ELR (cell line): Measurements from ENCODE around the gene CINP.

Experiments
- DNase-seq: peaks from one replicate; pipeline ENCODE4 v3.0.0-alpha.2; 2015; ENCODE audit warnings: low read depth

The CINP gene

DNA sequence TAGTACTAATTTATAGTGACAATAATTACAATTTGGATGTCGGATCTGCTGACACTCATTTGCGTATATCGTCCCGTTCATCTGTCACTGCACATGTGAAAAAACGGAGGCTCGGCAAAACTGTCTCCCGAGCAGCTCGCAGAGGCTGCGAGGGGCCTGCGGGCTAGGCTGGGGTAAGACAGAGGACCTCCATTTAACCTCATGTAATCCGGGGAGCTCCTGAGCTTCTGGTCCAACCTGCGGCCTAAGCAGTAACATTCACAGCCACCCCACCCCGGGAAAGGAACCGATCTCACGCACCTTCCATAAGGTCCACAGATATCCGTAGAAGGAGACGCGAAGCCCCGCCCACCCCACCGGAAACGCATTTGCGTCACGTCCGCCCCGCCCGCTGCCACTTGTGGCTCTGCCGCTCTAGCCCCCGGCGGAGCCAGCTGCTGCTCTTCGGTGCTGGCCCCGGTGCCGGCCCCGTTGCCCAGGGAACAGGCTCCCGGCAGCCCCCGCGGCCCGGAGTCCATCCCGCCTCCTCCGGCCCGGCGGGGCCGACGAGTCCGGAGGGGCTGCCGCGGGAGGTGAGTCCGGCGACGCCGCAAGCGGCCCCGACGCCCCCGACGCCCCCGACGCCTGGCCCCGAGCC is at the start of gene CINP, which contains the start of gene TECPR2:
Gene CINP, minus strand, starts transcription at position 346 of the 637 bp plus-strand sequence. Its CDS starts 39 bp downstream, at position 307.
Gene TECPR2, plus strand, starts transcription at position 397 of the 637 bp plus-strand sequence. CDS start 13,781 bp downstream, outside the sequence.
- DNase-seq, result peak; percentile 99

DNA sequence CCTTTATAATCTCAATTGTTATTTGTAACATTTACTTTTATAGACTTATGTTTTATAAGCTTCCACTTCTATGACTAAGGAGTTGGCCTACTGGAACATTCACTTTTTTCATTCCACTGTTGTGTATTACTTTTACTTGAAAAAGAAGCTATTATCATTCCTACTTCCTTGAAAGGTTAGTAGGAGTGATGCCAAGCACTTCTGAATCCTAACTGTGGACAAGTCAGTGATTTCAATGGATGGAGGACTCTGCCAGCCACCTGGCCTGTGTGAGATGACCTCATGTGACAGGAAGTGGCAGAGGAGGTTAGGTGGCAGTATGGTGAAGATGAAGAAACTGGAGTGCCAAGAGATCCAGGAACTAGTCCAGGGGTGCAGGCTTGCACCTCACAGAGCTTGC is 46.0 kb upstream of the CINP start:
- no peak for DNase-seq

DNA sequence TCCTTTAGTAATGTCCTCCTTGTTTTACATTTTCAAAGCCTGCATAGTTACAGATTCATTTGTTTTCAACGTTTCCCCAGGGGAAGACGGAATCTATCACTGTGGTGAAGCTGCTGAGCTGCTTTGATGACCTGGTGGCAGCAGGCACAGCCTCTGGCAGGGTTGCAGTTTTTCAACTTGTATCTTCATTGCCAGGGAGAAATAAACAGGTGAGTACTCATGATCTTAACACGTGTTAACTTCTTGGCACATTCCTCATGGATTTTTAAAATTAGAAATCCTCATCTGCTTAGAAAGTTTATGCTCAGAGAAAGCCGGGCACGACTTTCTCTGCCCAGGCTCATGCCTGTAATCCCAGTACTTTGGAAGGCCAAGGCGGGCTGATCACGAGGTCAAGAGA is 44.6 kb upstream of the CINP start:
- DNase-seq, result no peak

DNA sequence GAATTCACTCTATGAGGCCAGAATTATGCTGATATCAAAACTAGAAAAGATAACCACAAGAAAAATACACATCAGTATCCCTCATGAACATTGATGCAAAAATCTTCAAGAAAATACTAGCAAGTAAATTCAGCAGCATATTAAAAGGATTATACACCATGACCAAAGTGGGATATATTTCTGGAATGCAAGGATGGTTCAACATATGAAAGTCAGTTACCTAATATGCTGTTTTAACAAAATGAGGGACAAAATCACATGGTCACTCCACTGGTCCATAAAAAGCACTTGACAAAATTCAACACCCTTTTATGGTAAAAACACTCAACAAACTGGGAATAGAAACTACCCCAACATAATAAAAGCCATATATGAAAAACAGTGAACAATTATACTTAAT is 40.3 kb upstream of the CINP start:
- DNase-seq, result no peak

DNA sequence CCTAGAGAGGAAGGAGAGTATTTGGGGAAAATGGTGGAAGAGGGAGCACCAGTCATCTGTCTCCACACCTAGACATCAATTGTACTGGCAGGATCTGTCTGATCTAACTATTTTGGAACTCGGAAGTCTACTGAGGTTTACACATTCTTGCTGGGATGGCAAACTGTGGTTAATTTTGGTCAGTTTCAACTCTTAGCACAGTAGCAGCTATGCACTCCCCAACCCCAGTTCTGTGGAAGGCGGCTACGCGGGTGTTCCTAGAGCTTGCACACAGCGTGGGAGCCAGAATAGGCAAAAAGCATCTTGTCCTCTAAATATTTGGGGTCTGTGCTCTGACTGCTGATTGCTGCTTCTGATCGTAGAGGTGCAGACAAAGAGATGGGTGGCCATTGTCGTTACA is 33.8 kb upstream of the CINP start:
- DNase-seq, result no peak

DNA sequence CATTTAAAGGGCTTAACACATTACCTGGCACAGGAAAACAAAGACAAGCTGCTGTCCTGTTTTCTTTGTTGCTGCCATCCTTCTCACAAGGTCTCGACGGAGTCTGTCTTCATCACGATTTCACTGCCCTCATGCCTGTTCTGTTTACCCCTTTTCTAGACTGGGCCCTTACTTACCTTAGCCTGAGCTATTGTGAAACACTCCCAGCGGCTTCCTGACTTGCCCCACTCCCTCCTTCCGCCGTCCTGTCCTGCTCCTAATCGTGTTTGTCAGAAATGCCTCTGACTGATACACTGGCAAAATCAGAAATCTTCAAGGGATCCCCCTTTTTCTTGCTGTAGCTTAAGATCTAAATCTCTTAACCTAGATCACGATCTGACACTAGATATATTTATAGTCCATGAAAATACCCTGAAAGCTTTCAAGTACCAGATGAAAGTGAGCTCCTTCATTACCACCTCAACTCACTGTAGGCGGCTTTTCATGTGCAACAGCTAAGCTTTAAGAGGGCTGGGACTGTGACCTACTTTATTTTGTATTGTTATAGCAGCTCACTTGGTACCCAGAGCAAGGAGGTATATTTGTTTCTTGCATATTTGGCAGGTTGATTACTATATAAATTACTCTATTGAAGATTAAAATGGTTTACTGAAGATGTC is 32.2 kb upstream of the CINP start:
- no peak for DNase-seq

DNA sequence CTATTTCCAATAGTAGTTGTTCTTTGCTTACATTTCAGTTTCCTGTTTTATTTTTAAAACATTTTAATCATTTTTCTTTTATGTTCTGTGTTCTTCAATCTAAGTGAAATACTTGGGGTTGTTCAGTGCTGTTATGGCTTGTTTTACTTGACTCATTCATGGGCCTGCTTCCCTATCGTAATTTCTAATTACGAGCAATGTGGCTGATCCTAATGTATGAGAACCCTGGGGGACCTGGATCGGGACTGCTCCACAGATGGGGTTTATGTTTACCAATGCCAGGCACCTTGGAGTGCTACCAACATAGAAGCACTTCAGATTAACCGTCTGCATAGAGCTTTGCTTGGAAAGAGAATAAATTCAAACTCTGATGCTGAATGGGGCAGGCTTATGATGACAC is 29.8 kb upstream of the CINP start:
- DNase-seq, result no peak

DNA sequence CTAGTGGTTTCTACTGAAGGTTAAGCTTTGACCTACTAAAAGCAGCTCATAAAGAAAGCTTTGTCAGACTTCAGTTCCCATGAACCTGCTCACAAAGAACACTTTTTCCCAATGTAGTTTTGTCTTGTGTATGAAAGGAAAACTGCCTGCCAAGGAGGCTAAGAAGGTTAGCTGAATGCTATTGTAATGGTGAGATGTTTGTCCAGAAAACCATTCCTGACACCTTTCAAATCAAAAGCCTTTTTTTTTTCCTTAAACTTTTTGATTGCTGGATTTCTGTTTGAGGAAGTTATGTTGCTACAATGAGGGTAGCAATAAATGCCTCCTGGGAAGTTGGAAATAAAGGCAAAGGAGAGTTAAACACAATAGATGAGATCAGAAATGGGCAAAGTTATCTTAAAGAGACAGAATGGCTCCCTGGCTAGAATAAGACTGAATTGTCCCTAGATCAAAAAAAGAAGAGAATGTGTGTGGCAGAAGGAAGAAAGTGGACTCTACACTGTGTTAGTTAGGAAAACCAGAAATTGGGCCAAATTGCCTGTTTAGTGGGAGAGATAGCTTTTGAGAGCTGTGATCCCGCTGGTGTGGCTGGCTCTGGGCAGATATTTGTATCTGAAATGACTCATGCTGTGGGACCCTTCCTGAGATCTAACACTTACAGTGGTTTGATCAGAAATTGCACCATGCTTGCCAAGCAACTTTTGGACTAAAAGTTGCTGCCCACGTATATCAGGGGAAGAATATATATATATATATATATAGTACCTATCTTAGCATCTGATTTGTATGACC is 27.6 kb upstream of the CINP start:
- peak; percentile 45 for DNase-seq

DNA sequence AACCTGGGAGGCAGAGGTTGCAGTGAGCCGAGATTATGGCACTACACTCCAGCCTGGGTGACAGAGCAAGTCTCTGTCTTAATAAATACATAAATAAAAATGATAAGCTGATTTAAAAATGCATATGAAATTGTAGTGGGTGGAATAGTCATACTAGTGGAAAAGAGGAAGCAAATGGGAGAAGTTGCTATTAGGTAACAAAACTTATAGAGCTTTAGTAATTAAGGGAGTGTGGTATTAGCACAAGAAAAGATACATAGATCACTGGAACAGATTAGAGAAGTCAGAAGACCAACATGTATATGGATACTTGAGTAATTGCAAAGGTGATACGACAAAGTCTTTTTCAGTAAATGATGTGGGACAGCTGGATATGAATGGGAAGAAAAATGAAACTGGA is 26.6 kb upstream of the CINP start:
- no peak for DNase-seq

DNA sequence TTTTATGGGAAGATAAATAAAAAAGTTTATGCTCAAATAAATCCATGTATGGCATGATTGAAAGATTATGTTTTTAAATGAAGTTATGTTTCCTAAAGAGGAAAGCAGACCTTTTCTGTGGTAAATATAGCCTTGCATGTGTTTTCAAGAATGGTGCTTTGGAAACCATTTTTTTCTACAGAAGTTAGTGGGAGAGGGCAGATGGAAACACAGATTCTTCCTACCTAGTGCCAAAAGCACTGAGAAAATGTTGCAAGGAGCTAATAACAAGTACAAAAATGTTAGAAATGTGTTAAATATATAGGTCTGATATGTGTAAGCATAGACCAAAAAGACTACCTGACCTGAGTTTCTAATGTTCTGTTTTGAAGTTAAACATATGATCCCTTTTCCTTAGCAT is 24.4 kb upstream of the CINP start:
- no peak for DNase-seq

DNA sequence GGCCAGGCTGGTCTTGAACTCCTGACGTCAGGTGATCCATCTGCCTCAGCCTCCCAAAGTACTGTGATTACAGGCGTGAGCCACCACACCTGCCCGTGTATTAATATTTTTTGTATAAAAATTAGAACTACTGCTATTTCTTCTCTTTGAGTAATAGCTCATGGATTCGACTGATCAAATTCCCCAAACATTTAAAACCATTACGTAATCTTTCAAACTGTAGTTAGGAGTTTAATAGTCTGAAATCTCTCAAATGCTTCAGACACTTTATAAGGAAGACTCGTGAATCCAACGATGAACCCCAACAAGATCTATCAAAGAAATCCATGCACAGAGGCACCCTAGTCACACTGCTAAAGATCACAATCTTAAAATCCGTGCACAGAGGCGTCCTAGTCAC is 16.1 kb upstream of the CINP start:
- no peak for DNase-seq

DNA sequence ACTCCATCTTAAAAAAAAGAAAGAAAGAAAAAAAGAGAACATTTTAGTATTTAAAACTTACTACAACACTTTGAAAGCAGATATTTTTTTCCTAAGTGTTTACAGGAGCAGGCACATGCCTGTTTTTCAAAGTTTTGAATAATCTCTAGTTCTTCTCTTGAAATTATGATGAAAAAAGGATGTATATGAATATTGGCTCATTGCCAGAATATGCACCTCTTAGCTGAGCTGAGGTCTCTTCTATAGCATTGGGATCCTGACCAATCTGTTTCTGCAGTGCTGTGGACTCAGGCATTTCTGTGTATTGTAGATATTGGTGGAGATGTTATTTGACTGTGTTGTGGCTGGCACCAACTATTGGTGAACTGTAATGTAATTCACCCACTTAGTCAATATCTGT is 15.0 kb upstream of the CINP start:
- no peak for DNase-seq

DNA sequence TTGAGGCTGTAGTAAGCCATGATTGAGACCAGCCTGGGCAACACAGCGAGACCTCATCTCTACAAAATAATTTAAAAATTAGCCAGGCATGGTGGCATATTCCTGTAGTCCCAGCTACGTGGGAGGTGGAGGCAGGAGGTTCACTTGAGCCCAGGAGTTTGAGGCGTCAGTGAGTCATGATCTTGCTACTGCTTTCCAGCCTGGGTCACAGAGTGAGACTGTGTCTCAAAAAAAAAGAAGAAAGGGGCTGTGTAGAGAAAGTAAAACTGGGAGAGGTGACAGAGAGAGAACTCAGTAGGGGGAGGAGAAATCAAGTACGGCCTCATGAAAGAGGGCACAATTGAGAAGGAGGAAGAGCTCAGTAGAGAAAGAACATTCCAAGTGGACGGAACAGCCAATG is 12.4 kb upstream of the CINP start:
- DNase-seq, result no peak

DNA sequence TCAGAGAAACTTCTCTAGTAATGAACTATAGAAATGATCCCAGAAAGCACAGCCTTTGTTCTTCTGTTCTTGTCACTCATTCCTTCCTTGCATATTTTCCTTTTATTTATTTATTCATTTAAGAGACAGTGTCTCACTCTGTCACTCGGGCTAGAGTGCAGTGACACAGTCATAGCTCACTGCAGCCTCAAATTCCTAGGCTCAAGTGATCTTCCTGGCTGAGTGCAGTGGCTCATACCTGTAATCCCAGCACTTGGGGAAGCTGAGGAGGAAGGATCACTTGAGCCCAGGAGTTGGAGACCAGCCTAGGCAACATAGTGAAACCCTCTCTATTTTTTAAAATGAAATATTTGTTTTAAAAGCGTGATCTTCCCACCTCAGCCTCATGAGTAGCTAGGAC is 11.6 kb upstream of the CINP start:
- DNase-seq, result peak; percentile 20

DNA sequence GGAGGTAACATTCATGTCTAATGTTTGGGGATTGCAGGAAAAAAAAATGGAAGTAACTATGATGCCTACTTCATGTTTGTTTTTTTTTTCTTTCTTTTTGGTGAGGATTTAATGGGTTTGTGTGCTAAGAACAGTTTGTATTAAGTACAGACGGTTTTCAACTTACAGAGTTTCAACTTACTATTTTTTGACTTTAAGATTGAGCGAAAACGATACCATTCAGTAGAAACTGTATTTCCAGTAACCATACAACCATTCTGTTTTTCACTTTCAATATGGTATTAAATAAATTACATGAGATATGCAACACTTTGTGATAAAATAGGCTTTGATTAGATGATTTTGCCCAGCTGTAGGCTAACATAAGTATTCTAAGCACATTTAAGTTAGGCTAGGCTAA is 10.4 kb upstream of the CINP start:
- DNase-seq, result no peak

DNA sequence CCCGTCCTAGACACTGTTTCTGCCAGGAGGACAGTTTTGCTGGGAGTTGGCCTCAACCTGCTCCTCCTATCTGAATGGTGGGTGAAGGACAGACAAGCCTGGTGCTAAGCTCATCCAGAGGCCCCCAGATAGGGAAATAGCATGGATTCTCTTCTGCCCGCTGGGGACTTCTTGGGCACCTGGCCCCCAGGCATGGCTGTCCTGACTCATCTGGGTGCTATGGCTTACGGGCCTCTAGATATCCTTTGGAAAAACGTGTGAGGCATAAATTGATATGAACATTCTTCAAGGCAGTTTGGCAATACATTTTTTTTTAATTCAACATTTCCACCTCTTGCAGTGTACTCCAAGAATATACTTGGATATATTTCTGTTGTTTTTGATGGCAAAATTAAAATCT is 8.7 kb upstream of the CINP start:
- peak; percentile 58 for DNase-seq

DNA sequence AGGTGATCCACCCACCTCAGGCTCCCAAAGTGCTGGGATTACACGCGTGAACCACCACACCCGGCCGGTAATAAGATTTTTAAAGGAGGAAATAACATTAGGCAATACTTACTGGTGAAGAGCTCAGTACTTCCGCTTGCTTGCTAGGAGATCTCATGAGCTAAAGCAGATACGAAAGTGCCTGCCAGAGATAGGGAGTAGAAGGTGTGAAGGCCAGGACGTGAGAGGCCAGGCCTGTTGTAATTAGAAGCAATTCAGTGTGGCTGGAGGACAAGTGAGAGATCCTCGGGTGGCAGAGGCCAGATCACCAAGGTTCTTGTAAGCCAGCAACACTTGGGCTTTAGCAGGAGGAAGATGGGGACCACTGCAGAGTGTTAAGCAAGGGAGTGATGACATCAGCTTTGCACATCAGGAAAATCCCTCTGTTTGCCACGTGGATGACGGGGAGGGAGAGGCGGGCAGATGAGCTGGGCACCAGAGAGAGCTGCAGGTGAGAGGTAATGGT is 7.7 kb upstream of the CINP start:
- peak; percentile 32 for DNase-seq

DNA sequence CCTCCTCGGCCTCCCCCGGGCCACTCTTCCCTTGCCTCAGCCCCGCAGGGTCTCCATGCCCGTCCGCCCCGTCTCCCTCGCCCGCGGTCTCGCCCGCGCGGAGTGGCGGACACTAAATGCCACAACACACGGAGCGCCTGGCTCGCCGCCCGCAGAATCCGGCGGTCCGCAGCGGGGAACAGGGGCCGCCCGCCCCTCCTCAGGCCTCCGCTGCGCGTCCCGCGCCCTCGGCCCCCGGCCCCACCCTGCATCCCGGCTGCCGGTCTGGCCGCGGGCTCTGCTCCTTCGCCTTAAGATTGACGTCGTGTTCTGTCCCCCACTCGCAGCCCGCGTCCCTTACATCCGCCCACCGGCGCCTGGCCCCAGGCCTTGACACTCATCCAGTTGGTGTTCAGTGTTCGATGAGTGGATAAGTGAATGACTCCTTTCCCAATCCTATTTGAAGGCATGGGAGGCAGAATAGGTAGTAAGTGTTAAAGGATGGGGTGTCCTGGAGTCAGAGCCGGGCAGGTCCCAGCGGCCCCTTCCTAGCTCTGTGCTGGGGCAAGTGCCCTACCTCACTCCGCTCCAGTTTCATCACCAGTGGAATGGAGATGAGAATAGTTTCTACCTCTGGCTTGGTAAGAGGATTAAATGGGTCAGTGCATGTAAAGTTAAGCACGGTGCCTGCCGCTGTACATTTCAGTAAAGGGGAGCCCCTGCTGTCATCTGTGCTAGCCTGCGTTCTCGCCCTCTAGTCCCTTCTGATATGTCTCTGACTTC is 673 bp upstream of the CINP start:
- DNase-seq, result peak; percentile 91

DNA sequence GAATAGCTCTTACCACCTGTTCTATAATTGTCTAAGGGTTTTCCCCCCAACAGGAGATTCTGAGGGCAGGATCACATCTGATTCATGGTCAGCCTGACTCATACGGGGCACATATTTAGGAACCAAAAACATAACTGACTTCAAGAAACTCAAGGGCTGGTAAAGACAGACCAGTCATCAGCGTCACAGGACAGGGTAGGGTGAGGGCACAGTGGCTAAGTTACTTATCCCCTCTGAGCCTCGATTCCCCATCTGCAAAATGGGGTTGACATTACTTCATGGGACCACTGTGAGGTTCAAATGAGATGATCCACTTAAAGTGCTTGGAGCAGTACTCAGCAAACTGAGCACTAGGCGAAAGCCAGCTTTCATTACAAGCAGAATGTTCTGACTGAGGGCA is 606 bp downstream of the CINP start:
- peak; percentile 72 for DNase-seq

DNA sequence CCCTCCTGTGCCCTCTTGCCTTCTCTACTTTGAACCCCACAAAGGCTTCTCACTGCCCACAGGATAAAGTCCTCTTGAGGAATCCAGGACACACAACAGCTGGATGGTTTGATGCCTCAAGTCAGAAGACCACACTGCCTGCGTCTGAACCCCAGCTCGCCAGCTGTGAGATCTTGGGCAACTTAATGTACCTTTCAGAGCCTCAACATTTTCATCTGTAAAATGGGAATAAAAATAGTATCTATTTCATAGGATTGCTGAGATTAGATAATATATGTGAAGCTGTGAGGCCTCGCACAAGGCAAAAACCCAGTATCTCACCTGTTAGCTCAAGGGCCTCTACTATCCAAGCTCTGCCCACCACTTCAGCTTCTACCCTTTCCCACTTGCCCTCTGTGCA is 2.3 kb downstream of the CINP start:
- DNase-seq, result no peak

DNA sequence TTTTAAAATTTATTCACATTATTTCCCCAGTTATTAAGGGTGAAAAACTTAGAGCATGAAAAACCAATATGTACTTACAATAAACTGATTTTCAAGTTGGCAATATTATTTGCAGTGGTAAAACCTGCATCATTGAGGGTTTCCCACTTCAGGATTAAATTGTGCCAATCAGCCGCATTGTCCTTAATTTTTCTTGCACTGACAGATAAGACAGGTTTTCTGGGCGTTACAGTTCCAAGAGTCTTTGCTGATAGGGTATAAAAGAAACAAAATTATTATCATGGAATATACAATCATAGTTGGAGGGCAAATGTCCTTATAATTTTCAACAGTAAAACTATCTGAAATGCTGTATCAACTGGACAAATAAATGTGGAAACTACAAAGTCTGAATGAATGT is 3.3 kb downstream of the CINP start:
- no peak for DNase-seq

DNA sequence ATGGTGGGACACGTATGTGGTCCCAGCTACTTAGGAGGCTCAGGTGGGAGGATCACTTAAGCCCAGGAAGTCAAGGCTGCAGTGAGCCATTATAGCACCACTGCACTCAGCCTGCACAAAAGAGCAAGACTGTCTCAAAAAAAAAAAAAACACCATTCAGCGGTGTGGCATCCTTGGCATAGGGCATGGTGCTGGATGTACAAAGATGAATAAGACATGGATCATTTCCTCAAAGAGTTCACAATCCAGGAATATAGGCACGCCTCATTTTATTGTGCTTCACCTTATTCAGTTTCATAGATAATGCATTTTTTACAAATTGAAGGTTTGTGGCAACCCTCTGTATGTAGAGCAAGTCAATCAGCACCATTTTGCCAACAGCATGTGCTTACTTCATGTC is 6.4 kb downstream of the CINP start:
- no peak for DNase-seq
